T-cell (primary cell): ENCODE data around the gene KLF1. TPM values are rescaled to one million over a fixed set of nuclear protein-coding genes. Genes with fewer than 3 reads are reported as not detected.

Experiments
- ATAC-seq, 4 experiments: fragments of 200-7000 bp in 3 of 4; fragments of 150-1000 bp in 1 of 4; cut with Tn5 transposase; replicated peaks in 1 of 4; 1 replicate in 3 of 4; 2 replicates in 1 of 4; pipeline ENCODE4 v1.10.0; 2021; ENCODE audit warnings: moderate library complexity in 3 of 4, mild to moderate bottlenecking in 2 of 4, moderate number of reproducible peaks in 1 of 4
- CTCF ChIA-PET, 2 donors: fragments of 300-600 bp; sonication (Branson Sonifier 250); formaldehyde crosslinking; loops; one replicate each; lab custom pipeline; 2022; ENCODE audit warnings: antibody characterized with exemption in 2 of 2; lab: Charles Lee
- POLR2A ChIA-PET, 2 donors: fragments of 300-600 bp; sonication (Branson Sonifier 250); formaldehyde crosslinking; loops; one replicate each; lab custom pipeline; 2022; ENCODE audit warnings: antibody characterized with exemption in 2 of 2; lab: Charles Lee
- DNase-seq, 35 experiments: peaks; one replicate each; pipeline versions ENCODE4 v3.0.0 to v3.0.0-alpha.2; 2013 to 2023
- H3K27ac ChIP-seq: one replicate; pipeline ENCODE4 v1.5.1; 2013; ENCODE audit warnings: low read length
- H3K27me3 ChIP-seq, 2 experiments: replicated peaks in 1 of 2; 1 replicate in 1 of 2; 2 replicates in 1 of 2; pipeline versions ENCODE4 v1.6.1 to v1.7.0; 2013; ENCODE audit warnings: low read length in 1 of 2, mixed read lengths in 1 of 2; ENCODE audit not compliant: control insufficient read depth in 2 of 2, insufficient read depth in 2 of 2; ENCODE audit errors: extremely low read depth in 1 of 2
- H3K36me3 ChIP-seq, 2 donors: 1 replicate in 1 of 2; 2 replicates in 1 of 2; pipeline versions ENCODE4 v1.6.1 to v1.7.0; 2013; ENCODE audit warnings: low read length in 1 of 2; ENCODE audit not compliant: control insufficient read depth in 2 of 2, insufficient read depth in 1 of 2; ENCODE audit errors: extremely low read depth in 1 of 2
- H3K4me1 ChIP-seq, 2 experiments: 1 replicate in 1 of 2; 2 replicates in 1 of 2; pipeline versions ENCODE4 v1.6.1 to v1.7.0; 2013; ENCODE audit warnings: low read length in 2 of 2, mixed read lengths in 1 of 2; ENCODE audit not compliant: insufficient read depth in 2 of 2, control insufficient read depth in 1 of 2; ENCODE audit errors: extremely low read depth in 1 of 2
- H3K4me3 ChIP-seq, 2 donors: 1 replicate in 1 of 2; 2 replicates in 1 of 2; pipeline versions ENCODE4 v1.5.1 to v1.7.0; 2013; ENCODE audit warnings: mild to moderate bottlenecking in 2 of 2, low read length in 1 of 2, moderate library complexity in 1 of 2; ENCODE audit not compliant: control insufficient read depth in 1 of 2; ENCODE audit errors: extremely low read depth in 1 of 2
- H3K9me3 ChIP-seq: 2 replicates; pipeline ENCODE4 v1.7.0; 2013
- H3K27ac Mint-ChIP-seq, 2 donors: one replicate each; pipeline ENCODE4 v1.8.0; 2020 to 2021; ENCODE audit warnings: mild to moderate bottlenecking in 2 of 2, mixed read lengths in 2 of 2
- H3K27me3 Mint-ChIP-seq, 2 donors: one replicate each; pipeline ENCODE4 v1.8.0; 2021 to 2022; ENCODE audit warnings: mixed read lengths in 2 of 2
- H3K36me3 Mint-ChIP-seq: one replicate; pipeline ENCODE4 v1.8.0; 2021; ENCODE audit warnings: mixed read lengths
- H3K4me1 Mint-ChIP-seq, 3 donors: one replicate each; pipeline ENCODE4 v1.8.0; 2020 to 2022; ENCODE audit warnings: mixed read lengths in 3 of 3, mild to moderate bottlenecking in 1 of 3
- H3K4me3 Mint-ChIP-seq, 3 donors: one replicate each; pipeline ENCODE4 v1.8.0; 2020 to 2022; ENCODE audit warnings: mild to moderate bottlenecking in 3 of 3, mixed read lengths in 3 of 3, moderate library complexity in 3 of 3
- H3K9me3 Mint-ChIP-seq, 3 donors: one replicate each; pipeline ENCODE4 v1.8.0; 2020 to 2022; ENCODE audit warnings: mixed read lengths in 3 of 3
- WGBS: methylation state at CpG from one replicate; pipeline ENCODE4 v1.1.5; 2013; ENCODE audit warnings: missing lambda C conversion rate; ENCODE audit not compliant: insufficient coverage; 5-methylcytosine and 5-hydroxymethylcytosine counted together
- total RNA-seq, 35 experiments: library from RNA in 6 of 35; stranded (reverse) in 6 of 35; fragments of 120-200 nt in 1 of 35; gene quantifications; one replicate each; pipeline versions ENCODE4 v1.2.1 to v1.2.4 and lab custom pipeline; 2013 to 2026

Gene KLF1
- total RNA-seq, 5 donors from 2014 or later (not counting 1 experiment from before 2014, with no cell fraction given): 0.36 to 0.67 (median 0.38) TPM; not detected in 2

DNA sequence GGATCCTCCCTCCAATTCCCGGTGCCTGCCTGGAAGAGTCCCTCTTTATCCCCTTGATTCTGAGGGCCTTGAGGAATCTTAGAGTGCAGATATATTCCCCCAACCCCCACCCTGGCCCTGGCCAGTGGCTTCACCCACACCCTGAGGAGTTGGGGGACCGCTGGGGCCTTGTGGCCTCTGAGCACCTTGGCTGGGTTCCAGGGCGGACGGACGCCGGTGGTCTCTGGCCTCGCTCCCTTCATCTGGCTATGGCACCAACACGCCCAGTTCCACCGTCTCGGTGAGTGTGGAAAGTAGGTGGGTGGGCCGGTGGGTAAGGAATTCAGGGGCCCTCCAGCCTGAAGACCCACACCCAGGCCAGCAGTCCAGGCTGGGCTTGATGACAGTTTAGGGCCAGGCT lies 43.7 kb downstream of the KLF1 start:
- ChIA-PET POLR2A (no interaction called here), CTCF (no interaction called here)
- 93% methylated on average over 4 of the region's 11 CpGs for WGBS
- Mint-ChIP-seq H3K27ac (no peak overlapping the region), H3K27me3 (peaks cover 55 to 68% of the 10 kb centered on the region in 2 donors), H3K4me1 (peaks cover 16 to 34% (median 29%) of the 10 kb centered on the region in 3 donors), H3K9me3 (no peaks in the 10 kb centered on the region), H3K4me3 (no peak overlapping the region), H3K36me3 (no peaks in the 10 kb centered on the region)
- Histone ChIP-seq H3K9me3 (no peaks in the 10 kb centered on the region), H3K27me3 (peaks cover 20 to 90% of the 10 kb centered on the region in 2 experiments), H3K4me1 (peaks cover 2 to 36% of the 10 kb centered on the region in 2 experiments), H3K27ac (no peak overlapping the region), H3K4me3 (no peak overlapping the region), H3K36me3 (no peaks in the 10 kb centered on the region)
- ATAC-seq (no peak), DNase-seq (no peak)

DNA sequence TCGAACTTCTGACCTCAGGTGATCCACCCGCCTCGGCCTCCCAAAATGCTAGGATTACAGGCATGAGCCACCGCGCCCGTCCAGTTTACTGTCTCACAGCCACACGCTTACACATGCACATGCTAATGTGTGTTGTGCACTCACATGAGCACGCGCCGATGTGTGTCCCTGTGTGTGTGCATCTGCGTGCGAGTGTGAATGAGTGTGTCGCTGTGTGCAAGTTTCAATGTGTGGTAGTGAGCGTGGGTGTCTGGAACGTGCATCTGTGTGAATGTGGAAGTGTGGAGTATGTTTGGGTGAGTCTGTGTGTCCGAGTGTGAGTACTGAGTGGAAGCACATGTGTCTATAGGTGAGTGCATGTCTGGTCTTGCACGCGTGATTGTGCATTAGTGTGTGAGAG lies 44.5 kb downstream of the KLF1 start:
- ATAC-seq (no peak), DNase-seq (no peak)
- Histone ChIP-seq H3K9me3 (no peaks in the 10 kb centered on the region), H3K4me1 (peaks cover 2 to 35% of the 10 kb centered on the region in 2 experiments), H3K4me3 (no peak overlapping the region), H3K36me3 (no peaks in the 10 kb centered on the region), H3K27me3 (peaks cover 22 to 89% of the 10 kb centered on the region in 2 experiments), H3K27ac (no peak overlapping the region)
- Mint-ChIP-seq H3K36me3 (no peaks in the 10 kb centered on the region), H3K27ac (no peak overlapping the region), H3K4me3 (no peak overlapping the region), H3K4me1 (peaks cover 16 to 34% (median 30%) of the 10 kb centered on the region in 3 donors), H3K27me3 (peaks cover 60 to 71% of the 10 kb centered on the region in 2 donors), H3K9me3 (no peaks in the 10 kb centered on the region)
- CTCF ChIA-PET: no interaction called here
- POLR2A ChIA-PET: no interaction called here
- WGBS: 91% methylated on average over 18 of the region's 18 CpGs

DNA sequence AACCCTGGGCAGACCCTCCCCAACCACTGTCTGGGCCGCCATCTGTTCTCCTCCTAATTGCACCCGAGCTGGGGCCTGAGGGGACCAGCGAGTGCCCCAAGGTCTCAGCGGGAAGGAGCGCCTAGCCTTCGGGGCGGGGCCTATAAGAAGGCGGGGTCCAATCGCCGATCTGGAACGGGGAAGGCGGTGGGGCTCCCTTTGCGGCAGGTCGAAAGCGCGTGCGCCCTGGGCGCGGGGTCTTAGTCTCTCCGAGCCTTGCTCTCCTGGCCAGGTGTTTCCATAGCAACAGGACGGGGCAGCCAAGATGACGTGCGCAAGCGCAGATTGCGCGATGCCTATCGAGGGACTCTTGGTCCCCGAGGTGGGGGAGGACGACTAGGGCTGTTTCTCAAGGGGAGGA lies 45.9 kb downstream of the KLF1 start:
- no peak for ATAC-seq
- peak overlapping the region in 2 of 3 donors; percentile 32 to 38 for H3K4me3 Mint-ChIP-seq
- DNase-seq: no peak
- H3K27me3 Mint-ChIP-seq: peaks cover 67 to 72% of the 10 kb centered on the region in 2 donors
- 13% methylated on average over 28 of the region's 29 CpGs for WGBS
- Histone ChIP-seq H3K36me3 (no peaks in the 10 kb centered on the region), H3K9me3 (no peaks in the 10 kb centered on the region), H3K27ac (no peak overlapping the region), H3K4me1 (peaks cover 2 to 28% of the 10 kb centered on the region in 2 experiments), H3K4me3 (peak overlapping the region in 1 of 2 donors; percentile 15), H3K27me3 (peaks cover 22 to 87% of the 10 kb centered on the region in 2 experiments)
- CTCF ChIA-PET: no interaction called here
- POLR2A ChIA-PET: no interaction called here
- no peaks in the 10 kb centered on the region for H3K36me3 Mint-ChIP-seq
- no peaks in the 10 kb centered on the region for H3K9me3 Mint-ChIP-seq
- H3K4me1 Mint-ChIP-seq: peaks cover 16 to 36% (median 30%) of the 10 kb centered on the region in 3 donors
- H3K27ac Mint-ChIP-seq: no peak overlapping the region

DNA sequence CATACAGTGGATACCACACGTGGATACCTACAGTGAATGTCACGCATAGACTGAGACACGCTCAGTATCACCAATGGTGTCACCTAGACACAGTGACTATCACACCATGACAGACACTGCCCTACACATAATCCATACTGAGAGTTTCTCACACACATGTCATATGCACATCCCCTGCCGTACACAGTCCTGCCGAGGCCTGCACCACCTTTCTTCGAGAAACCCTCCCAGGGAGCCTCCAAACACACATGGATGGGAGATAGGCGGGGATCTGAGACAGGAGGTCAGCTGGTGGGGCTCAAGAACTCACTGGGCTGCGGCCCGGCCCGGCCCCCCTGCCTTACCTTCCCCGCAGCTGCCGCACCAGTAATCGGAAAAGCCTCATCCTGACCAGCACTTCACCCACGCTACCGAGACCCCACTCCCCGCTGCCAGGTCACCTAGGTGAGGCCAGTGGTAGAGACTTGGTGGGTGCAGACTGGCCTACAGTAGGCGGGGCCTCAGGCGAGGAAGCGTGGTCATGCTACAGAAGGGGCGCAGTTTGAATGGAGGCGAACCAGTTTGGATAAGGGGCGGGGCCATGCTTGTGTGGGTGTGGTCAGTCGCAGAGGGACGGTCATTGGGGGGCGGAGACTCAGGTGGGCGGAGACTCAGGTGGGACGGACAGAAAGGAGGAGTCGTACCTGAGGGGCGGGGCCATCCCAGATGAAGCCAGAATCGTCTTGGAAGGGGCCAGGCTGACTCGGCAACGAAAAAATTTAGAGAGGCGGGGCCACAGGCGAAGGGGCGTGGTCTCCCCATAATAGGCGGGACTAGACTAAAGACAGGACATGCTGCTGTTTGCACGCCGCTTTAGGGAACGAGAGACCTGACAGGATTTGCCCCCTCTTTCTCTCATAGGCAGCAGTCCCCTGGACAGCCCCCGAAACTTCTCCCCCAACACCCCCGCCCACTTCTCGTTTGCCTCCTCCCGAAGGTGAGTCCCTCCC lies 46.6 kb downstream of the KLF1 start:
- H3K4me3 ChIP-seq: no peak overlapping the region
- H3K9me3 Mint-ChIP-seq: no peaks in the 10 kb centered on the region
- peaks cover 16 to 36% (median 34%) of the 10 kb centered on the region in 3 donors for H3K4me1 Mint-ChIP-seq
- H3K27ac ChIP-seq: no peak overlapping the region
- peaks cover 2 to 30% of the 10 kb centered on the region in 2 experiments for H3K4me1 ChIP-seq
- ChIA-PET POLR2A (no interaction called here), CTCF (no interaction called here)
- peak overlapping the region in 1 of 3 donors; percentile 38 for H3K4me3 Mint-ChIP-seq
- H3K36me3 Mint-ChIP-seq: no peaks in the 10 kb centered on the region
- H3K27ac Mint-ChIP-seq: no peak overlapping the region
- H3K9me3 ChIP-seq: no peaks in the 10 kb centered on the region
- peaks cover 27 to 87% of the 10 kb centered on the region in 2 experiments for H3K27me3 ChIP-seq
- peak in 11 of 35 experiments; percentile 10 to 39 (median 24) for DNase-seq
- ATAC-seq: peak in 1 of 4 experiments; percentile 19
- peaks cover 69 to 78% of the 10 kb centered on the region in 2 donors for H3K27me3 Mint-ChIP-seq
- H3K36me3 ChIP-seq: no peaks in the 10 kb centered on the region
- WGBS: 26% methylated on average over 29 of the region's 43 CpGs

DNA sequence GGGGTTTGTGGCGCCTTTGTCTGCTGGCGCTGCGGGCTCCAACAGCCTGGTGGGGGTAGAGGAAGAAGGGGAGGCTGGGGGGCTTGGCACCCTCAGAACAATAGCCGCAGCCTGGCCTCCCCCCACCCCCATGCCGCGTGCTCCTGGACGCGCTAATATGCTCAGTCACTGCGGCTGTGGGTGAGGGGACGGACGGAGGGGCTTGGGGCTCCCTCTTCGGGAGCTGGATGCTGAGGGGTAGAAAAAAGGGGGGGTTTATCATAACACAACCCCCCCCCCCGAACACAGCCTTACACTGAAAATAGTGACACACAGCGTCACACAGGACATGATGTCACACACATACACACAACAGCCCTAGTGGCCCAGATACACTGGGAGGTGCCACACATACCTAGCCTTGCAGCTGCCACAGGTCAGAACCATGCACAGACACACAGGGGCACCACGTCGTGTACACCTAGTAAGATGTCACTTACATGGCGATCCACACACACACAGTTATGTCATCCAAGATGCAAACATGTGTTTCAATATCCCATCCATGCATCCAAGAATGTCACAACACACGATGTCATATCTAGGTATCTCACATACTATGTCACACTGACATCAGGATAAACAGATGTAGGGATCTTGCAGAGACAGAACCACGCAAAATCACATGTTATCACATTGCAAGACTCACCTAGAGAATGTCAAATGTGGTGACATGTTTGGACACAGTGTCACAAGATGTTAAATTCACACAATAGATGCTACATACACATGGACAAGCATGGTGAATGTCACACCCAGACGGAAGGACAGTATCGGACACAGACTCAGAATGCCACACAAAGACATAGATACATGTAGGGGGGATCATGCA lies 47.9 kb downstream of the KLF1 start:
- peaks cover 33 to 93% of the 10 kb centered on the region in 2 experiments for H3K27me3 ChIP-seq
- H3K36me3 Mint-ChIP-seq: no peaks in the 10 kb centered on the region
- peaks cover 2 to 43% of the 10 kb centered on the region in 2 experiments for H3K4me1 ChIP-seq
- POLR2A ChIA-PET: no interaction called here
- H3K27ac Mint-ChIP-seq: peak overlapping the region in 1 of 2 donors; percentile 8
- peak overlapping the region; percentile 50 to 66 (median 64) for H3K4me3 Mint-ChIP-seq
- no peaks in the 10 kb centered on the region for H3K9me3 ChIP-seq
- no peaks in the 10 kb centered on the region for H3K9me3 Mint-ChIP-seq
- H3K36me3 ChIP-seq: no peaks in the 10 kb centered on the region
- peak overlapping the region; percentile 24 to 40 for H3K4me3 ChIP-seq
- CTCF ChIA-PET: no interaction called here
- no peak overlapping the region for H3K27ac ChIP-seq
- WGBS: 29% methylated on average over 5 of the region's 21 CpGs
- H3K4me1 Mint-ChIP-seq: peaks cover 24 to 43% (median 40%) of the 10 kb centered on the region in 3 donors
- H3K27me3 Mint-ChIP-seq: peaks cover 67 to 80% of the 10 kb centered on the region in 2 donors
- peak in 6 of 35 experiments; percentile 13 to 48 (median 20) for DNase-seq
- ATAC-seq: peak in 3 of 4 experiments; percentile 35 to 49 (median 40)
